A673 (cell line): Measurements from ENCODE around the gene OR2Y1. TPM values are rescaled to one million over a fixed set of nuclear protein-coding genes. Genes with fewer than 3 reads are reported as not detected.

Experiments
- BruUV-seq: library from RNA; stranded (reverse); fragments of 400-500 nt; replicated peaks from 2 replicates; lab custom pipeline; 2021; lab: Mats Ljungman, UMichigan
- CTCF ChIA-PET: fragments of 300-600 bp; sonication (Branson Sonifier 250); formaldehyde crosslinking; loops from one replicate; lab custom pipeline; 2022; ENCODE audit warnings: antibody characterized with exemption; lab: Charles Lee
- POLR2A ChIA-PET: fragments of 300-600 bp; sonication (Branson Sonifier 250); formaldehyde crosslinking; loops from one replicate; lab custom pipeline; 2022; ENCODE audit warnings: antibody characterized with exemption; ENCODE audit not compliant: low non-redundant PET; lab: Charles Lee
- DNase-seq: peaks from one replicate; pipeline ENCODE4 v3.0.0-alpha.2; 2015; ENCODE audit warnings: low spot score
- H3K27ac ChIP-seq: fragments of 200-600 bp; sonication (generic); 2 replicates; pipeline ENCODE4 v1.5.1; 2016; ENCODE audit warnings: mixed run types, low read depth, mild to moderate bottlenecking, mixed read lengths, antibody characterized with exemption, low read length; ENCODE audit not compliant: poor library complexity, severe bottlenecking
- H3K27me3 ChIP-seq: fragments of 200-600 bp; sonication (generic); replicated peaks from 2 replicates; pipeline ENCODE4 v1.6.1; 2017; ENCODE audit warnings: mixed run types, low read depth, mild to moderate bottlenecking, mixed read lengths, antibody characterized with exemption, low read length; ENCODE audit not compliant: insufficient read depth, poor library complexity
- H3K36me3 ChIP-seq: fragments of 200-600 bp; sonication (generic); 2 replicates; pipeline ENCODE4 v1.6.1; 2016; ENCODE audit warnings: mixed run types, mild to moderate bottlenecking, mixed read lengths, antibody characterized with exemption, low read length; ENCODE audit not compliant: insufficient read depth, poor library complexity, severe bottlenecking
- H3K4me1 ChIP-seq: fragments of 200-600 bp; sonication (generic); 2 replicates; pipeline ENCODE4 v1.6.1; 2017; ENCODE audit warnings: mixed run types, mild to moderate bottlenecking, mixed read lengths, antibody characterized with exemption, low read length; ENCODE audit not compliant: insufficient read depth, poor library complexity, severe bottlenecking
- H3K4me3 ChIP-seq: fragments of 200-600 bp; sonication (generic); 2 replicates; pipeline ENCODE4 v1.5.1; 2016; ENCODE audit warnings: low read depth, mixed run types, mild to moderate bottlenecking, mixed read lengths, low read length; ENCODE audit not compliant: poor library complexity, severe bottlenecking
- H3K9me3 ChIP-seq: fragments of 200-600 bp; sonication (generic); 2 replicates; pipeline ENCODE4 v1.6.1; 2016; ENCODE audit warnings: mixed run types, low read depth, mild to moderate bottlenecking, mixed read lengths, antibody characterized with exemption, low read length; ENCODE audit not compliant: poor library complexity, severe bottlenecking
- EZH2 ChIP-seq: fragments of 200-600 bp; sonication (generic); IDR thresholded peaks from 2 replicates; pipeline ENCODE4 v1.6.1; 2017; ENCODE audit warnings: borderline replicate concordance, low read depth, mild to moderate bottlenecking, mixed read lengths, antibody characterized with exemption, low read length; ENCODE audit not compliant: poor library complexity, severe bottlenecking
- intact Hi-C: fragments of 100-400 bp; cut with micrococcal nuclease; formaldehyde crosslinking; loops from one replicate; pipeline ENCODE4 v1.10.0; 2022; ENCODE audit not compliant: unreplicated experiment
- total RNA-seq: library from RNA; stranded (reverse); gene quantifications from 2 replicates; pipeline ENCODE4 v1.2.3, GENCODE V29; 2021
- TF ChIP-seq, protein P1 (sequence below): fragments of 300-800, 200-600 bp; sonication (generic); conservative IDR thresholded peaks from 2 replicates; pipeline ENCODE4 v1.5.1; 2017; ENCODE audit warnings: low read depth, mild to moderate bottlenecking, antibody characterized with exemption, low read length, moderate library complexity, mixed read lengths

Gene OR2Y1
- total RNA-seq, 1 experiment from 2014 or later = not detected

DNA sequence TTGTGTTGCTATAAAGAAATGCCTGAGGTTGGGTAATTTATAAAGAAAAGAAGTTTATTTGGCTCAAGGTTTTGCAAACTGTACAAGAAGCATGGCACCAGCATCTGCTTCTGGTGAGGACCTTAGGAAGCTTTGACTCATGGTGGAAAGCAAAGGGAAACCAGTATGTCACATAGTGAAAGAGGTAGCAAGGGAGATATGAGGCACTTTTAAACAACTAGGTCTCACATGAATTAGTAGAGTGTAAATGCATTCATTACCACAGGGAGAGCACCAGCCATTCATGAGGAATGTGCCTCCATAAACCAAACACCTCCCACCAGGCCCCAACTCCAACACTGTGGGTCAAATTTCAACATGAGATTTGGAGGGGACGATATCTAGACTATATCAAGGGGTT, 40.8 kb downstream of the OR2Y1 start:
- H3K9me3 ChIP-seq = no peaks in the 10 kb centered on the region
- no peak overlapping the region for H3K4me3 ChIP-seq
- ChIA-PET CTCF (no interaction called here), POLR2A (no interaction called here)
- no peak for TF ChIP-seq EZH2
- TF ChIP-seq, protein P1, sequence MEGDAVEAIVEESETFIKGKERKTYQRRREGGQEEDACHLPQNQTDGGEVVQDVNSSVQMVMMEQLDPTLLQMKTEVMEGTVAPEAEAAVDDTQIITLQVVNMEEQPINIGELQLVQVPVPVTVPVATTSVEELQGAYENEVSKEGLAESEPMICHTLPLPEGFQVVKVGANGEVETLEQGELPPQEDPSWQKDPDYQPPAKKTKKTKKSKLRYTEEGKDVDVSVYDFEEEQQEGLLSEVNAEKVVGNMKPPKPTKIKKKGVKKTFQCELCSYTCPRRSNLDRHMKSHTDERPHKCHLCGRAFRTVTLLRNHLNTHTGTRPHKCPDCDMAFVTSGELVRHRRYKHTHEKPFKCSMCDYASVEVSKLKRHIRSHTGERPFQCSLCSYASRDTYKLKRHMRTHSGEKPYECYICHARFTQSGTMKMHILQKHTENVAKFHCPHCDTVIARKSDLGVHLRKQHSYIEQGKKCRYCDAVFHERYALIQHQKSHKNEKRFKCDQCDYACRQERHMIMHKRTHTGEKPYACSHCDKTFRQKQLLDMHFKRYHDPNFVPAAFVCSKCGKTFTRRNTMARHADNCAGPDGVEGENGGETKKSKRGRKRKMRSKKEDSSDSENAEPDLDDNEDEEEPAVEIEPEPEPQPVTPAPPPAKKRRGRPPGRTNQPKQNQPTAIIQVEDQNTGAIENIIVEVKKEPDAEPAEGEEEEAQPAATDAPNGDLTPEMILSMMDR = no peak
- H3K4me1 ChIP-seq = no peaks in the 10 kb centered on the region
- intact Hi-C loops = no loop called here
- no peak for DNase-seq
- no TSS peak for BruUV-seq
- H3K36me3 ChIP-seq = no peaks in the 10 kb centered on the region
- H3K27ac ChIP-seq = no peak overlapping the region
- peaks cover 18% of the 10 kb centered on the region for H3K27me3 ChIP-seq

GRCh38 chr5:180696116-180696515, 43.7 kb downstream of the OR2Y1 start:
- Histone ChIP-seq H3K27ac (no peak overlapping the region), H3K4me1 (no peaks in the 10 kb centered on the region), H3K36me3 (no peaks in the 10 kb centered on the region), H3K9me3 (no peaks in the 10 kb centered on the region), H3K4me3 (no peak overlapping the region), H3K27me3 (peaks cover 23% of the 10 kb centered on the region)
- TF ChIP-seq EZH2 = no peak
- BruUV-seq = no TSS peak
- ChIA-PET POLR2A (no interaction called here), CTCF (no interaction called here)
- no peak for DNase-seq
- intact Hi-C loops = no loop called here

DNA sequence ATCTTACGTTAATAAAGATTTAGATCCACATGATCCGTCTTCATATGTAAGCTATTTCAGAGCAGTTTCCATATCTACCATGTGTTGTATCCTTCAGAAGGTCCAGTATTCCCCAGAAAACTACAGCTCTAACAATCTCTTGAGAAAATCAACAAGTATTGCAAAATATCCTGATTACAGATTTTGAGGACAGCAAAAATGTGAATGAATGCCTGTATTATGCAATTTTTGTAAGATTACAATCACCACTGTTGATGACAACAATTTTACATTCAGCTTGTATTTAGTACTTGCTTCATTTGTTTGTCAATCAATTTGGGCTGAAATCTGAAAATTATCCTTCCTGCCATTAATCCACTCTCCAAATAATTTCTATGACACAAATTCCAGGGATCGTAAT, 47.4 kb downstream of the OR2Y1 start:
- TF ChIP-seq, protein P1 = no peak
- H3K4me3 ChIP-seq = no peak overlapping the region
- H3K27me3 ChIP-seq = peaks cover 29% of the 10 kb centered on the region
- intact Hi-C loops = no loop called here
- no peaks in the 10 kb centered on the region for H3K9me3 ChIP-seq
- BruUV-seq = no TSS peak
- ChIA-PET POLR2A (no interaction called here), CTCF (no interaction called here)
- H3K27ac ChIP-seq = no peak overlapping the region
- H3K36me3 ChIP-seq = no peaks in the 10 kb centered on the region
- no peak for DNase-seq
- H3K4me1 ChIP-seq = no peaks in the 10 kb centered on the region

DNA sequence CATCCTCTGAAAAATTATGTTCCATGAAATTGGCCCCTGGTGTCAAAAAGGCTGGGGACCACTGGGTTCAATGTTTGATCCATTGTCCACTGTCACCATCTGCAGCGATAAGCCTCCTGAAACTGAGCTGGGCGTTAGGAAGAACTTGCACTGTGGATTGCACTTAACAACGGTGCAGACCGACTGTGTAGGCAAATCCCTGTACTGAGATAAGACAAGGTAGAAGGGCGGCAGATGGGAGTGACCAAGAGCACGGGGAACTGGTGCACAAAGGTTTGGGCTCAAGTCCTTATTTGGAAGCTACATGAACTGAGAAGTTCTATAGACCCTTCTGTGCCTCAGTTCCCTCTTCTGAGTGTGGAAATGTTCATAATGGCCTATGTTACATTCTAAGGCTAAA, 48.8 kb downstream of the OR2Y1 start:
- intact Hi-C loops = no loop called here
- H3K36me3 ChIP-seq = no peaks in the 10 kb centered on the region
- CTCF ChIA-PET = no interaction called here
- POLR2A ChIA-PET = no interaction called here
- H3K27me3 ChIP-seq = peaks cover 29% of the 10 kb centered on the region
- TF ChIP-seq EZH2 = no peak
- TF ChIP-seq, protein P1 = no peak
- no peaks in the 10 kb centered on the region for H3K4me1 ChIP-seq
- no peak overlapping the region for H3K27ac ChIP-seq
- no TSS peak for BruUV-seq
- DNase-seq = no peak
- no peak overlapping the region for H3K4me3 ChIP-seq
- H3K9me3 ChIP-seq = no peaks in the 10 kb centered on the region
